ENCODE data around the gene TEX47.

The TEX47 gene

DNA sequence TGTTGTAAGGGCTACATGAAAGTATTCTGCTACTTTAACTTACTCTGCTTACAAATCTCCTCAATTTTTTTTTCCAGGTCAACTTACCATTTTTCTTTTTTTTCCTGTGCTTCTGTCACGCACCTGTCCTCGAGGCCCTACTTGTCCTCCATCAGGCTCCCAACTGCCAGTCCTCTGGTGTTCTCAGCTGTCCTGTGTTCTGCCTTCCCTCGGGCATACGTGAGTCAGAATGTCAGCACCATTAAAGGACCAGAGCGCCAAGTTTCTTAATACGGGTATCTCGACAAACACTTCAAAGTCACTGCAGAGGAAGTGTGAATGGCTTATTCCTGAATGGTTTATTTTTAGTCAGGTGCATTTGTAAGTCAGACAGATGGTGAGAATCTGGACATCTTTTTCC, at the start of gene TEX47:
Gene TEX47 (minus strand): TSS at position 185 of the 400 bp plus-strand sequence. CDS start 795 bp downstream, outside the sequence.
- Mint-ChIP-seq H3K4me3 (no peak within 1 kb of the TSS), H3K4me1 (no peaks in the 10 kb centered on the region), H3K27ac (no peak within 1 kb of the TSS), H3K9me3 (no peaks in the 10 kb centered on the region), H3K27me3 (no peaks in the 10 kb centered on the region)
- DNase-seq (no peak), ATAC-seq (no peak)

DNA sequence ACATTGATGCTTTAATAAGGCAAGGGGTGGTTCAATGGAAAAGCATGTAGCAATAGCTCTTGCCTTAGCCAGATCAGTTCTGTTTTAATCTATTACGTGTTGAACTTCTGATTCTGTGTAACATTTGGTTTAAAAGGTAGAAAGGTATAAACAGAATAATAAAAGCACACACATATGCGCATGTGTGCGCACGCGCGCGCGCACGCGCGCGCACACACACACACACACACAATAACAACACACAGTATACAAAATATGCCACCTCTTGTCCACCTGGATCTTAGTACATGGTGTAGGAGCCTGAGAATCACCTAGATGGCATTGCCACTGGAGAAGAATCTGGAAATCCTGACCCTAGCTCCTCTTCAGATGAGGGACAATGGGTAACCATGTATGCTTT, 49.6 kb upstream of the TEX47 start:
- DNase-seq (no peak), ATAC-seq (no peak)
- Mint-ChIP-seq H3K4me1 (no peaks in the 10 kb centered on the region), H3K27me3 (peaks cover 7% of the 10 kb centered on the region), H3K4me3 (no peak overlapping the region), H3K9me3 (no peaks in the 10 kb centered on the region), H3K27ac (no peak overlapping the region)

DNA sequence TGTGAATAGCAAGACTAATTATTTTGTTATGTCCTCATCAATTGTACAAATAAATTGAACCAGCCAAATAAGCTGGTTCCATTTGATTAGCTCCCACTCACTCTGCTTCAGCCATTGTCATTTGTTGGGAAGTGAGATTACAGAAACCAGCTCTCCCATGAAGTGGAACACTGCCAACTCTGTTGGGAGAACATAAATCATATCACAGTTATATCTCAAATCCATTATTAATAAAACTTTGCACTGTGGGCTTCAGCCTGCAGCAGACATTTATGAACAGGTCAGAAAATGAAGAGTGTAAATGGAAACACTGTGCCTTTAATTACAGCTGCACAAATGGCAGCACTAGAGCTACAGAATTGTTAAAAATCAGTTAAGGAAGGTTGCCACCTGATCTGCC, 46.7 kb upstream of the TEX47 start:
- no peak overlapping the region for H3K4me3 Mint-ChIP-seq
- no peak overlapping the region for H3K27ac Mint-ChIP-seq
- H3K27me3 Mint-ChIP-seq, result peaks cover 7% of the 10 kb centered on the region
- no peaks in the 10 kb centered on the region for H3K4me1 Mint-ChIP-seq
- no peak for DNase-seq
- ATAC-seq, result no peak
- no peaks in the 10 kb centered on the region for H3K9me3 Mint-ChIP-seq

DNA sequence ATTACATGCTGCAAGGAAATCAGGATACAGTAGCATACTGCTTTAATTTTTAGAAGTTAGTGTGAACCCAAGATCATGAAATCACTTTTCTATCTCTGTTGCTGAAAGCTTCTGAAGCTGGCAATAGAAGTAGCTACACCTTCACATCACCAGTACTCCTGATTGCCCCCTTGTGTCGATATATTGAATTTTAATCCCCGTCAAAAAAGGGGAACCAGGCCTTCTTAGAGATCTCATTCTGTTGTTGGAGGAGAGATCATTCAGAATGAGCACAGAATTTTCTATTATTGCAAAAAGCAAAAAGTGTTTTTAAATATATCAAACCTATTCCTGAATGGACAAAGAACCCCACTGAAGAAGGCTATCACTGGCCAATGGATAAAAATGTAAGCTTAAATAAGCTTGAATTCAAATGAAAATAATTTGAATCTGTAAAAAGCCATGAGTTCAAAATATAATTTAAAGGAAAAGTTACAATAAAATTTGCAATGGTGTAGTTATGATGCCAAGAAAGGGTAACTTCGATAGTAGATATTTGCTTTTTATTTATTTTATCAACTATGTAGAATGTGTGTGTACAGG, 39.7 kb upstream of the TEX47 start:
- Mint-ChIP-seq H3K27me3 (no peaks in the 10 kb centered on the region), H3K27ac (no peak overlapping the region), H3K9me3 (no peaks in the 10 kb centered on the region), H3K4me1 (no peaks in the 10 kb centered on the region), H3K4me3 (no peak overlapping the region)
- ATAC-seq (no peak), DNase-seq (no peak)

DNA sequence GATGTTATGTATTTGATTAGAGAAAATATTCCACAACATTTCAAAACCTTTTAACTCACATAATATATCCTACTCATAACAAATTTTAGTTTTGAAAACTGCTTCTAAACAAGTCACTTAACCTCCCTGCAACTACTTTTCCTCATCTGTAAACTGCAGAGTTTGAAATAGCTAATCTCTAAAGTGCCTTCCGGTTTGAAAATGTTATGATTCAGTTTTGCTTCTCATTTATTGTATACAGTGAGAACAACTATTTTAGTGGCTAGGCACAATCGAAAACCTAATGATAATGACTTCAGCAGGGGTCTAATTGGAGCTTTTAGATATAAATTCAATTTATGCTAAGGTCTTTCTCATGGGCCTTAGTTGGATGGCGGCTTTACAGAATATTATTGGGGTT, 30.7 kb upstream of the TEX47 start:
- Mint-ChIP-seq H3K27me3 (no peaks in the 10 kb centered on the region), H3K27ac (no peak overlapping the region), H3K4me1 (no peaks in the 10 kb centered on the region), H3K9me3 (peaks cover 12 to 16% of the 10 kb centered on the region in 2 donors), H3K4me3 (no peak overlapping the region)
- ATAC-seq (no peak), DNase-seq (no peak)

DNA sequence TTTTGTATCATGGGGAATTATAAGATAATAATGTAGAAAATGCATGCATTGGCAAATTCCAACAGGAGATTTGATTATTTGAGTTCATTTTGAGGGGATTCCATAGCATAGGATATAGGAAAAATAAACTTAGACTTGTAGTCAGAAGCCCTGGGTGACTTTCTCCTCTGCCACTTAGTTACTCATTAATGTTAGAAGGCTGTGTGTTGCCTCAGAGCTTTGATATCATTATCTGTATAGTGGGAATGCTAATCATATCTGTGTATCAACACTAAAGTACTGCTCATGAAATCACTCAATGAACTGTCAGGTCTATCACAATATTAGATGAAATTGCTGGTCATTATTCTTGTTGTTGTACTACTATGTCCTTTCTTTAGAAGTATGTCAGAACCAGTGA, 23.0 kb upstream of the TEX47 start:
- no peak for ATAC-seq
- no peaks in the 10 kb centered on the region for H3K27me3 Mint-ChIP-seq

DNA sequence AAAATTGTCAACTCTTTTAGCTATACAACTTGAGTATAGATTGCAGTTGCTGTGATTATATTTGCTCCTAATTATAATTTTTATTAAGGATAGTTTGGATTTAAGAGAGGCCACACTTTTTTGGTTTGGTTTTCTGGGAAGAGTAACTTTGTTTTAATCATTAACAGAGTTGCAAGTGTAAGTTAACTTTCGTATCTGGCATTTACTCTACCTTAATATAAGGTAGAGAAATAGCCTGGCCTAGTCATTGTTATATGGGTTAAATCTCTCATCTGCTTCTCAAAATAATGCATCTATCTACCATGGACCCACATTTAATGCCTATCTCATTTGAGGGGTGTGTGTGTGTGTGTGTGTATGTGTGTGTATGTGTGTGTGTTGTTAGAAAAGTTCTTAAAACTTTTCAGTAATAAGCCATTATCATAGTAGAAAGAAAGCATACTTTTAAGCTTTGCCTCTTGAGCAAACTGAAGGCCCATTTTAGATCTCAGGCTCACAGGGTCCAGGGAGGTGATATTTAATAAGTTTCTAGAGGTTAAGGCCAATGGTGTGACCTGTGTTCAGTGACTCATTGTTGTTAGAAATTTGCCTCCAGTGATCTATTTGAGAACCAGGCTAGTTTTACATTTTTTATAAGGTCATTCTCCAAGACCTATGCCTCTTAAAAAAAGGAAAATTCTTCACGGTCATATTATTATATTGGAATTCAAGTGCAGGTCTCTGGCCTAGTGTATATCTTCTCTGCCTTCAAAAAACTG, 10.9 kb upstream of the TEX47 start:
- Mint-ChIP-seq H3K4me1 (no peaks in the 10 kb centered on the region), H3K27ac (no peak overlapping the region), H3K4me3 (no peak overlapping the region), H3K27me3 (no peaks in the 10 kb centered on the region), H3K9me3 (no peaks in the 10 kb centered on the region)
- ATAC-seq (no peak), DNase-seq (no peak)

More for the DNA sequence above, 23.0 kb upstream of the TEX47 start:
- Mint-ChIP-seq H3K4me1 (no peaks in the 10 kb centered on the region), H3K27ac (no peak overlapping the region), H3K9me3 (peaks cover 2 to 4% of the 10 kb centered on the region in 2 donors), H3K4me3 (no peak overlapping the region)
- no peak for DNase-seq

DNA sequence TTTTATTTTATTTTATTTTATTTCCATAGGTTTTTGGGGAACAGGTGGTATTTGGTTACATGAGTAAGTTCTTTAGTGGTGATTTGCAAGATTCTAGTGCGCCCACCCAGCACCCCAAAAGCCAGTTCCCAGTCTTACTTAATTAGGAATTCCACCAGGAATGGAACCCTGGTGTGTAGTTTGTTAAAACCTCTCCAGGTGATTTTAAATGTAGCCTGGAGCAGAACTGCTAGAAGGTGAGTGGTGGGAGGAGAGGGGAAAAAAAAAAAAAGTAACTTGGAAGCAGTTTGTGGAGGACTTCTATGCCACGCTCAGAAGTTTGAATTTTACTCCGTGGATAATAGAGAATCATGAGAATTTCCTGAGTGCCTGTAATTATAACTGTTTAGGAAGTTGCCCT, 5.5 kb upstream of the TEX47 start:
- Mint-ChIP-seq H3K9me3 (no peaks in the 10 kb centered on the region), H3K27ac (no peak overlapping the region), H3K4me1 (no peaks in the 10 kb centered on the region), H3K4me3 (no peak overlapping the region), H3K27me3 (no peaks in the 10 kb centered on the region)
- ATAC-seq (no peak), DNase-seq (no peak)

DNA sequence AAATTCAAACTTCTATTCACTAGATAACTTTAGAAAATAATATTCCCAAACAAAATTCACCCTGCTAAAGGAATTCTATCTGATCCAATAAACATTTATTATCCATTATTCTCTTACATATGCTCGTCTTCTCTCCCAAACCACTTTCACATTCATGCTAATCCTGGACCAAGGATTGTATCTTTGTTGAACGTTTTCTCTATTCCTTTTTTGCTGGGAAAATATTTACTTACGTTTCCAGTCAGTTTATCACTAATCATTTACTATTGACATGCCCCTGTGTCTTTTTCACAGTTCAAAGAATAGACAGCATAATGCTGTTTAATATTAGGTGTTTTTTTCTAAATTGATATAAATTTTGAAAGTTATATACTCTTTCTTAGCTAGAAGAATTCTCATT, 3.2 kb downstream of the TEX47 start:
- Mint-ChIP-seq H3K9me3 (no peaks in the 10 kb centered on the region), H3K27me3 (no peaks in the 10 kb centered on the region), H3K27ac (no peak overlapping the region), H3K4me1 (no peaks in the 10 kb centered on the region), H3K4me3 (no peak overlapping the region)
- no peak for ATAC-seq
- DNase-seq, result no peak

DNA sequence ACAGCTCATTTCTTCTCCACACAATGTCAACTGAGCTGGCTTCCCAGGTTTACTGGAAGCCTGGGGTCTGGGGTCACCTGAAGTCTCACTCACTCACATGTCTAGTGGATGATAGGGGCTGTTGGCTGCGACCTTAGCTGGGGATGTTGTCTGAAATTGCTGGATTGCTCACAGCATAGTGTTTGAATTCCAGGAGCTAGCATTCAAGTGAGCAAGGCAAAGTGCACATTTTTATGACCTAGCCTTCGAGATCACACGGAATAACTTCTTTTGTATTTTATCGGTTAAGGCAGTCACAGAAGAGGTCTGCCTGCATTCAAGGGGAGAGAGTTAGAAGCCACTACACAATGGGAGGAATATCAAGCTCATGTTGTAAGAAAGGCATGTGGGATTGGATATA, 3.6 kb downstream of the TEX47 start:
- Mint-ChIP-seq H3K9me3 (no peaks in the 10 kb centered on the region), H3K4me1 (no peaks in the 10 kb centered on the region), H3K27ac (no peak overlapping the region), H3K27me3 (no peaks in the 10 kb centered on the region), H3K4me3 (no peak overlapping the region)
- DNase-seq, result no peak
- no peak for ATAC-seq

DNA sequence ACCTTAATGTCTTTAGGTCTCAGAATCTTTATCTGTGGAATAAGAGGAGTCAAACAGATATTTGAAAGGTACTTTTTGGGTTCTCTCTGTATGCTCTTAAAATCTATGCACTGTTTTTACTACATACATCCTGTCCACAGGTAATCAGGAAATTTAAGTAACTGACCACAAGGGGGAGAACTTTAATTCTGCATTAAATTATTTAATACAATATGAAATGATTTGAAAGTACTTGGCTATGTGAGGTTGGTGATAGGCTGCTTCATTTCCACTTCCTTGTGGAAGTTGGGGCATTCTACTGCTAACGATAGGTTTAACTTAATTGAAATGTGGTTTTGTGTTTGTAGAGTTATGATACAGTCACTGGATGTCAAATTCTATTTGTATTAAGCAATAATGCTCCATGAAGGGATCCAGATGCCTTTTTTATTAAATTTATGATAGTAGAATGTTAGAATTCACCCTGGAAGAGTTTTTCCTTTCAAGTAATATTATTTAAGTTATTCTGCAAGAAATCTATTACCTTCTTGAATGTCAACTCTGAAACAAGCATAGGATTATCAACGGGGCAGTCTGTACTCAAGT, 6.0 kb downstream of the TEX47 start:
- no peak overlapping the region for H3K27ac Mint-ChIP-seq
- no peaks in the 10 kb centered on the region for H3K4me1 Mint-ChIP-seq
- H3K27me3 Mint-ChIP-seq, result no peaks in the 10 kb centered on the region
- no peak overlapping the region for H3K4me3 Mint-ChIP-seq
- peak; percentile 40 for ATAC-seq
- DNase-seq, result no peak
- no peaks in the 10 kb centered on the region for H3K9me3 Mint-ChIP-seq

DNA sequence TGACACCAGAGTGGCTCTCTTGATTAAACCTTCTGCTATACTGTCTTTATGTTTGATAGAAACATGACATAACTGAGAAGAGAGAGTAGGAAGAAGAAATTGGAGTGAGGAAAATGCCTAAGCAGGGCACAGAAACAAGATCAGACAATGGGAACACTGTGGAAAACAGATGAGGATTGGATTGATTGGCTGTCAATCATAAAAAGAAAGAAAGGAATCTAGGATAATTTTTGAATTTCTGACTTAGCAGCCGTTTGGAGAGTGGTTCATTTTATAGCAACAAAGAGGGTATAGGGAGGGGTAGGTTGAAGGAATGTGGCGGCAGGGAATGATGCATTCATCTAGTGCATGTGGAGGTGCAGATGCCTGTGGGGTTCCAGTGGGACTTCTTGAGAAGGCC, 7.8 kb downstream of the TEX47 start:
- ATAC-seq, result no peak
- no peaks in the 10 kb centered on the region for H3K4me1 Mint-ChIP-seq

DNA sequence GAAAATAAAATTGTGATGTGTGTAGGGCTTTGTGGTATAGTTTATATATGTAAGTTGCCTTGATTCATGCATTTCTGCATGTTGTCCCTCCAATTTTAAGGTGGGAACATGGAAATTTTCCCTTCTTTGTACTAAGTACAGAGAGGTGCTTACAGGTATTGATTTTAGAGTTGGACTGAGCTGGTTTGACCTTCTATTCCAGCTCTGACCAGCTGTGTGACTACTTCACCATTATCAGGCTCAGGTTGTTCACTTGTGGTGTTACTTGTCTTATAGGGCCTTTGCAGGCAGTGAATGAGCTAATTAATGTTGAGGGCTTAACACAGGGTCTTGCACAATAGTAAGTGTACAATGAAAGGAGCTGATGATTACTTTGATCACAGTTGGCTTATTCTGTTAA, 19.7 kb downstream of the TEX47 start:
- DNase-seq, result no peak
- H3K27me3 Mint-ChIP-seq, result no peaks in the 10 kb centered on the region
- no peak overlapping the region for H3K27ac Mint-ChIP-seq
- ATAC-seq, result no peak
- no peak overlapping the region for H3K4me3 Mint-ChIP-seq
- H3K9me3 Mint-ChIP-seq, result no peaks in the 10 kb centered on the region
- H3K4me1 Mint-ChIP-seq, result no peaks in the 10 kb centered on the region

More for the DNA sequence above, 7.8 kb downstream of the TEX47 start:
- no peak overlapping the region for H3K27ac Mint-ChIP-seq
- DNase-seq, result no peak
- no peaks in the 10 kb centered on the region for H3K9me3 Mint-ChIP-seq
- H3K4me3 Mint-ChIP-seq, result no peak overlapping the region
- no peaks in the 10 kb centered on the region for H3K27me3 Mint-ChIP-seq

DNA sequence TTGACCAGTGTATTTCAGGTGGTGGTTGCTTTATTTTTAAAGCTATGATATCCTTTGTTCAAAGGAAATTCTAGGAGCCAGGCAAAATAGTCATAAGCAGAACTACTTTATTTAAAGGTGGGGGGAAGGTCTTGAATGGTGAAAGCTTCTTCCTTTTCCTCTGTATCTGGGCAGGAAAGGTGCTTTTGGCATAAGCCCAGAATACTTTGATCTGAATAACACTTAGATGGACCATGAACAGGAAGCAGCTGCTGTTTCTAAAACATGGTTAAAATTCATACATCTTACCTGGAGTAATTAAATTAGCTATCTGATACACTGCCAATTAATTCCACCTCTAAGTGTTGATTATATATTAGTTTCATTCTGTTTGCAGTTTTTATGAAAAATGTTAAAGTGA, 22.8 kb downstream of the TEX47 start:
- no peak overlapping the region for H3K4me3 Mint-ChIP-seq
- H3K27ac Mint-ChIP-seq, result no peak overlapping the region
- DNase-seq, result no peak
- no peaks in the 10 kb centered on the region for H3K4me1 Mint-ChIP-seq
- H3K27me3 Mint-ChIP-seq, result peaks cover 3% of the 10 kb centered on the region
- ATAC-seq, result no peak
- no peaks in the 10 kb centered on the region for H3K9me3 Mint-ChIP-seq

DNA sequence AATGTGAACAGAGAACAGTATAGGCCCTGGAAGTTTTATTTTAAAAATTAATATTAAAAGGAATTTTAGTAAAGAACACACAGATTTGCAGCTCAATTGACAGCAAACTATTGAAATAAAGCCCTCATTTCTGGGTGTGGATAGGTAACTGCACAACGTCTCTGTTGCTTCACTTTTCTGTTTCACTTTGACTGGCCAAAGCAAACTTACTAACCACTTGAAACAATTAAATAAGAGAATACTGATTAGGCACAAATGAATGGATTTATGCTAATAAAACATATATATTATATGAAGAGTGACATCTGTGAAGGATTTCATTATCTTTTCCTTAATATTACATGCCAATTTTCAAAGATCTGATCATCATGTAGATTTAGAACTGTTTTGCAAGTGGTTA, 24.1 kb downstream of the TEX47 start:
- no peak overlapping the region for H3K4me3 Mint-ChIP-seq
- H3K9me3 Mint-ChIP-seq, result no peaks in the 10 kb centered on the region
- ATAC-seq, result no peak

DNA sequence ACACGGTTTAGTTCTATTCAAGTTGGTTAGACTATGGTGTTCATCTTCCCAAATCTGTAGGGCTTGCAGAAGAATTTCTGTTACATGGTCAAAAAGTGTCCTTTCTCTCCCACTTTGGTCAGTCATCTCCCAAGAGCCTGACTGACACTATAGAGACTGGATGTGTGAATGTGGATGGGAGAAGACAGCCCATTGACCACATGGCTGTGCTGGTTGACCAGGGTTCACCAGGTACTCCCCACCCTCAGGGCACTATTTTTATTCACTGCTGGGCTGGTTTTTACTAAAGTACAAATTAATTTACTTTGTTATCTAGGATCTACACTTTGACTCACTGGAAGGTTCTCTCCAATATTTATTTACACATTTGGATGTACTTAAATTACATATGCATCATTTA, 33.8 kb downstream of the TEX47 start:
- H3K27ac Mint-ChIP-seq, result no peak overlapping the region
- ATAC-seq (no peak), DNase-seq (no peak)
- peaks cover 39% of the 10 kb centered on the region for H3K27me3 Mint-ChIP-seq
- H3K4me3 Mint-ChIP-seq, result no peak overlapping the region
- peaks cover 10% of the 10 kb centered on the region for H3K4me1 Mint-ChIP-seq
- H3K9me3 Mint-ChIP-seq, result no peaks in the 10 kb centered on the region

More for the DNA sequence above, 24.1 kb downstream of the TEX47 start:
- no peak overlapping the region for H3K27ac Mint-ChIP-seq
- H3K4me1 Mint-ChIP-seq, result no peaks in the 10 kb centered on the region
- H3K27me3 Mint-ChIP-seq, result peaks cover 14% of the 10 kb centered on the region
- no peak for DNase-seq
